Brain microvascular endothelial cell (primary cell): ENCODE data around the gene STN1.

Experiments used
- DNase-seq: peaks from one replicate; pipeline ENCODE4 v3.0.0-alpha.2; 2020
- H3K27ac ChIP-seq: fragments of 250-450 bp; sonication (Bioruptor Pico); 2 replicates; pipeline ENCODE4 v1.5.1; 2020; ENCODE audit warnings: mild to moderate bottlenecking, moderate library complexity
- H3K27me3 ChIP-seq: fragments of 250-450 bp; sonication (Bioruptor Pico); replicated peaks from 2 replicates; pipeline ENCODE4 v1.5.1; 2020; ENCODE audit warnings: mild to moderate bottlenecking
- H3K36me3 ChIP-seq: fragments of 250-450 bp; sonication (Bioruptor Pico); replicated peaks from 2 replicates; pipeline ENCODE4 v1.5.1; 2020; ENCODE audit warnings: mild to moderate bottlenecking
- H3K4me3 ChIP-seq: 2 replicates; pipeline ENCODE4 v1.5.1; 2011; ENCODE audit warnings: low read depth, mild to moderate bottlenecking, control low read depth, low read length, moderate library complexity
- CTCF ChIP-seq: IDR thresholded peaks from 2 replicates; pipeline ENCODE4 v1.5.1; 2011; ENCODE audit warnings: low read depth, mild to moderate bottlenecking, moderate library complexity, low read length, control low read depth, inconsistent platforms; ENCODE audit errors: missing control alignments
- in situ Hi-C: cut with HindIII; loops from 2 replicates; pipeline ENCODE4 v1.10.0; 2017; ENCODE audit warnings: low sequenced_read_pairs, low pct_ligation_motif_present

Gene STN1

DNA sequence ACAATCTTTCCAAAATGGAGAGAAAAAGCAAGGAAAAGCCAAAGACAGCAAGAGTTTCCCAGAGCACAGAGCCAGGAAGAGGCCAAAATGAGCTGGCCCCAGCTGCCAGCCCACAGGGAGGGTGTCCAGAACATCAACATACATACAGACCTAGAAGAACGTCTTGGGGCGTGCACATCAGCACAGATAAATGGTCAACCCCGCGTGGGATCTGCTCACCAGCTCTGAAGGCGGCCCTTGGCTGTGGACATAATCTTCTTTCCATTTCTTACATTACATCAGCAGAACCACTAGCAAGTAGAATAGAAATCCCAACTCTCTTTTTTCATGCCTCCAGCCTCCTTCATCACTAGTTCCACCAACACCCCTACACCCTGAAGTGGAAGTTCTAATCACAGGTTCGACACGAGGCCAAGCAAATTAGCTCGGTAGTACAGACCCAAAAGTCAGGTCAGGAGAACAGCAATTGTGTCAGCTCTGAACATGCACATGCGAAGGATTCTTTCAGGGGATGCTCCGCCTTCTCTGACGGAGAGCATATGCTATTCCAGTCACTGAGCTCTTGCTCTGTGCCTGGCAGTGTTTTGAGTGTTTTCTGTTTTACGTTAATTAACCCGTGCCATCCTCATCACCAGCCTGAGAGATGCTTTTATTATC is 79.0 kb downstream of the STN1 start:
- in situ Hi-C loops: no loop called here
- TF ChIP-seq CTCF: no peak
- no peak overlapping the region for H3K27ac ChIP-seq

GRCh38 chr10:103838070-103838395 is 80.0 kb downstream of the STN1 start:
- TF ChIP-seq CTCF: no peak
- DNase-seq: no peak
- Histone ChIP-seq H3K27me3 (no peaks in the 10 kb centered on the region), H3K4me3 (no peak overlapping the region), H3K36me3 (no peaks in the 10 kb centered on the region), H3K27ac (no peak overlapping the region)
- in situ Hi-C loops: no loop called here

More for the DNA sequence above, 79.0 kb downstream of the STN1 start:
- H3K4me3 ChIP-seq: no peak overlapping the region
- no peaks in the 10 kb centered on the region for H3K27me3 ChIP-seq
- no peak for DNase-seq
- H3K36me3 ChIP-seq: no peaks in the 10 kb centered on the region

DNA sequence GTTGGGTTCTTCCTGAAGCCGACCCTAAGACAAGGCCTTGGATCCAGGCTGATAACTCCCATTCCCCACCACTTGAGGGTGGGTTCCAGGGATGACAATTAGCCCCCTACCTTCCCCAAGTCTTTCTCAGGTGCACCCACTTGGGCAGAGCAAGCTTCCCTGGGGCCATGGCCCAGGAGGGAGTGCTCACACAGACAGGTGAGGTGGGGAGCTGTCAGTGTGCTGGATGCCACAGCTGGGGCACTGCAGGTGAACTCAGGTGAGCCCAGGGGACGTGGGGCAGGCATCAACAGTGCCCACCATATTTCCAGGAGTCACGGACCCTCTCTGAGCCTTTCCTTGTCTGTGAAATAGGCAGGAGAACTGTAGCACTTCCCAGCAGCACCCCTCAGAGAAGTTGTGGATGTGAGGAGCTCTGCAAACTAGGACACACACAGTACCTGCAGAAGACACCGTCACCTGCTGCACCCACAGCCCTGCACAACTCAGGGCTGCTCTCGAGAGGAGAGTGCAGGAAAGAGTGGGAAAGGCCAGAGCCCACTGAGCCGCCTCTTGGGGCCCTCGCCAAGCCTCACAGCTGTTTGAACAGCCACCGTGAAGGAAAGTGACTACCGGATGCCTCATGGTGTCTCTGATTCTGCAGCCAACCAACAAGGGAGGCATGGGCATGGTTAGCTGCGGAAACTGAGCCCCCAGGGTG is 80.5 kb downstream of the STN1 start:
- no peak for DNase-seq
- H3K4me3 ChIP-seq: no peak overlapping the region
- in situ Hi-C loops: no loop called here
- no peaks in the 10 kb centered on the region for H3K36me3 ChIP-seq
- TF ChIP-seq CTCF: no peak
- no peak overlapping the region for H3K27ac ChIP-seq
- no peaks in the 10 kb centered on the region for H3K27me3 ChIP-seq

GRCh38 chr10:103836861-103837260 is 81.1 kb downstream of the STN1 start:
- no peak overlapping the region for H3K4me3 ChIP-seq
- no peak overlapping the region for H3K27ac ChIP-seq
- in situ Hi-C loops: no loop called here
- TF ChIP-seq CTCF: no peak
- H3K27me3 ChIP-seq: no peaks in the 10 kb centered on the region
- H3K36me3 ChIP-seq: no peaks in the 10 kb centered on the region
- DNase-seq: no peak

- no peak overlapping the region for H3K27ac ChIP-seq
- no peak for TF ChIP-seq CTCF
- no peaks in the 10 kb centered on the region for H3K36me3 ChIP-seq
- in situ Hi-C loops: no loop called here
- DNase-seq: no peak
- no peaks in the 10 kb centered on the region for H3K27me3 ChIP-seq
- H3K4me3 ChIP-seq: no peak overlapping the region
These were observed 81.7 kb downstream of the STN1 start for GRCh38 chr10:103836273-103836672.
